Activated T-cell treated with anti-CD3 and anti-CD28 coated beads, Interleukin-2, amount 50 U/mL, for 48 hours (primary cell): ENCODE measurements around the gene FUBP1.
"Not testable (repeated sequence)": the region's sequence is repeated elsewhere in the genome, so short reads cannot be mapped to it uniquely, and the experiment has no call there.

Experiments used
- DNase-seq, 2 experiments: peaks; one replicate each; pipeline ENCODE4 v3.0.0-alpha.2; 2020

The FUBP1 gene

DNA sequence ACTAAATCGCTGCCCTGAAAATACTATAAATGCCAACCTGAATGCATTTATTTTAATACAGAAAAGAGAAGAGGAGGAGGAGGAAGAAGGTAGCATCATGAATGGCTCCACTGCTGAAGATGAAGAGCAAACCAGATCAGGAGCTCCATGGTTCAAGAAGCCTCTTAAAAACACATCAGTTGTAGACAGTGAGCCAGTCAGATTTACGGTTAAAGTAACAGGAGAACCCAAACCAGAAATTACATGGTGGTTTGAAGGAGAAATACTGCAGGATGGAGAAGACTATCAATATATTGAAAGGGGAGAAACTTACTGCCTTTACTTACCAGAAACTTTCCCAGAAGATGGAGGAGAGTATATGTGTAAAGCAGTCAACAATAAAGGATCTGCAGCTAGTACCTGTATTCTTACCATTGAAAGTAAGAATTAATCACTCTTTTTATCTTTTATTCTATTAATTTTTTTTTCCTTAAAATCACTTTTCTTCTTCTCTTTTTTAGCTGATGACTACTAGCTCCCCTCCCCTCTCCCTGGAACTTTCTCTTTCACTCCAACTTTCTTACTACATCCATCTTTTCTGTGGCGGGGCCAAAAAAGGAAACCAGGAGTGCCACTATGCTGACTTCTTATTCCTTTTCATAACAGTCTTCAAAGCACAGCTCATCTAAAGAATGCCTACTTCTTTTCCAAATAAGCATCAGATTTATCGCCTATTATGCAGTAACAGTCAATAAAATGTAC, 36.3 kb downstream of the FUBP1 start:
- no peak for DNase-seq

DNA sequence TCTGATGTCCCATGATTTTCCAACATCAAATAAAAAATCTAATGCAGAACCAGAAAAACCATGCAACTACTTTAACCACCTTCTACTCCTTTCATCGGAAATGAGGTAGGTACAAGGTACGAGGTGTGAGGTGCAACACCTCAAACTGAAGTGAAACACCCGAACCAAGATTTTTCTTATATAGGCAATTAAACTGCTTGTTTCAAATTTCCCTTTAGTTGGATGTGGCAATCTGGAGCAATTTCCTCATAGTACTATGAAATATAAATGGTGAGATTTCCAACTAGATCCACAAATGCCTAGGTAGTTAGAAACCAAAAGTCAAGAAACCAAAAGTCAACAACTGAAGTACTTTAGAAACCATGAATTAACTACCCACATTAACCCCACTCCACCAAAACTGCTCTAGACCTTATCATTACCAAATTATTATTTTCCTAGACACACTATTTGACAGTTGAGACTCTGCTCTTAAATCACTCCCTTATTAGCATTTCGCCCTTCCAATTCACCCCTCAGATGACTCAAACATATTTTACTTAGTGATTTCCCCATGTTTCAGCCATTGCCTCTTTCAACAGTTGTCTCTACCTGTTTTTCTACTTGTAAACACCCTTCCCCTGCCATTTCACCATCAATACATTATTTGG, 37.8 kb downstream of the FUBP1 start:
- no peak for DNase-seq

DNA sequence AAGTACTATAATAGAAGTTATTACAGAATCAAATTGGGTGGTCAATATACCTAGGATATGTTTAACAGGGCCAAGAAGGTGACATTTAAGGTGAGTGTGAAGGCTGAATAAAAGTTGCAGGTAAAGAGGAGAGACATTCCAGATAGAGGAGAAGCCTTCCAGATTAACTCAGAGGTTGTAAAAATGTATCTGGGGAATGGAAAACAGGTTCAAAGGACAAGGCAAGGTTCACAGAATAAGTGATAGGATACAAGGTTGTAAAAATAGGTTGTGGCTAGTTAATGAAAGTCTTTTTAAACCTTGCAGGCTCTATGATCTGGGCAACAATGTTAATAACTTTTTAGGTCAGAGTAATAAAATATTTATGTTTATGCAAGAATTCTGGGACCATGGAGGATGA, 40.2 kb downstream of the FUBP1 start:
- DNase-seq, result no peak

DNA sequence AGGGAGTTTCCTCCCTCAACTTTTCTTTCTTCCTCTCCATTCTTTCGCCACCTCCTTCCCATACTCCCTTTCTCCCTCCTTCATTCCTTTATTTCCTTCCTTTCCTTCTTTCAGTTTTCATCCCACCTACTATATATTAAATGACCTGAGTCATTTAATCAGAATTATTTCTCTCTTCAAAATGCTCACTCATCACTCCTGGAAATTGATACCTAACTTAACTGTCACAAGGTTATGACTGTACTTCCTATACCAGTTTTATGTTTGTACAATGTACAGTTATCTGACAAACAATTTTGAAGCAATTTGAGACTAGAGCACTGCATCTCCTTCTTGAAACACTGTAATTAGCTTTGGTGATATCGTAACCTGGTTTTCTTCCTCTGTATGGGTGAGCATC, 49.1 kb downstream of the FUBP1 start:
- DNase-seq, result no peak

DNA sequence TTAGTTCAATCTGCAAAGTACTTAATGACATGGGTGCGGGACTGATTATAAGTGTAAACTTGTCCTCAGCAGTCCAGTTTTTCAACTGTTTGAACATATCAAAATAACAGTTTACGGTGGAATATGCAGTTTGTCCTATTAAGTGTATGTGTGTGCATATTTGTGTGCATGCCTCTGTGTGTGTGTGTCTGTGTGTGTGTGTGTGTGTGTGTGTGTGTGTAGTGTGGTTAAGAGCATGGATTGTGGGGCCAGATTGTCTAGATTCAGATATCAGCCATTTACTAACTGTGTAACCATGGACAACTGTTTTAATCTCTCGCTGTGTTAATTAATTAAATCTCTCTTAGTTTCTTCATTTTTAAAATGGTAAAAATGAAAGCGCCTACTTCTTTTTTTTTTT, 51.5 kb downstream of the FUBP1 start:
- no peak for DNase-seq

DNA sequence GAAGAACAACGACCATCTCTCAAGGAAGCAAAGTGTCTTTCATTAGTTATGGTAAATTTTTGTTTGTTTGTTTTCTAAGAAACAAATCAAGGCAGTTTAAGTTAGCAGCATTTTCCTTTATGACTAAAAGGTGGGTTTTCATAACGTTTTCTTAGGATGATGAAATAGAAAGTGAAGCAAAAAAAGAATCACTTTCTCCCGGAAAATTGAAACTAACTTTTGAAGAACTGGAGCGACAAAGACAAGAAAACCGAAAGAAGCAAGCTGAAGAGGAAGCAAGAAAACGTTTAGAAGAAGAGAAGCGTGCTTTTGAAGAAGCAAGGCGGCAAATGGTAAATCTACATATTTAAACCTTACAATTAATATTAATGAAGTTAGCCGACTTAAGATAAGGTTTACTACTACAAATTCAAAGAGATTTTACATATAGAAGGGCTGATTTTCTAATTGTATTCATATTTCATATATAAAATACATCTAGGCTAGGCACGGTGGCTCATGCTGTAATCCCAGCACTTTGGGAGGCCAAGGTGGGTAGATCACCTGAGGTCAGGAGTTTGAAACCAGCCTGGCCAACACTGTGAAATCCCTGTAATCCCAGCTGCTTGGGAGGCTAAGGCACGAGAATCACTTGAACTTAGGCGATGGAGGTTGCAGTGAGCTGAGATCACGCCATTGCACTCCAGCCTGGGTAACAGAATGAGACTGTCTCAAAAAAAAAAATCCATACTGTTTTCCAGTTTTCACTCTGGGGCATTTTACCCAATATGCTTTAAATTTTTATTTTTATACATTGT, 52.1 kb downstream of the FUBP1 start:
- no peak for DNase-seq

DNA sequence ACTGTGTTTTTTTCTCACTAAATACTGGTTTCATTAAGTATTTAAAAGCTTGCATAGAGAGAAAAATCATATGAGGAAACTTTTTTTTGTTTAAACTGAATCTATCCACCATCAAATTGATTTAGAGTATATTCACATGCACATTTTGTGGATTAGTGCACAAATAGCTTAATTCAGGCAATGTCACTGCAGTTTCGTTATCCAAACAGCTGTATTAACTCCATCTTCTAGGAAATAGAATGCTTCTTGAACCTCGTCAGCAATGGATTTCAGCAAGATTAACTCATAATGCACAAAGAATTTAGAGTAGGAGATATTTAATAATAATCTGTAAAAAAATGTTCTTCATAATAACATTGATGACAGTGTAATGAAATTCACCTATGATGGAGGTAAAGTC, 52.9 kb downstream of the FUBP1 start:
- no peak for DNase-seq

DNA sequence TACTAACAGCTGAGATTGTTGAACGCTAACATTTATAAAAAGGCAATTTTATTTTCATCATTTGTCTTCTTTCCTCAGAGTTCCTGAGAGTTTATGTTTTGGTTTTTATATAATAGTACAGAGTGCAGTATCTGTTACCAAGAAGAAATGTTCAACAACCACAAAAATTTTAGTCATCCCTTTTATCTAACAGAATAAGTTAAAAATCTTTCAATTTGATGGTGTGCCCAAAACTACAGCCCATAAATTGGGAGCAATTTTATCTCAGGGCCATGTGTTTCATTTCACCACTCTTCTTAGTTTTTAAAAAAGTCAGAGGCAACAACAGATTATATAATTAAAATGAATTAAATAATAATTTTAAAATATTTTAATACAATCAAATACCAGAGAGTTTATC, 53.4 kb downstream of the FUBP1 start:
- DNase-seq, result no peak

DNA sequence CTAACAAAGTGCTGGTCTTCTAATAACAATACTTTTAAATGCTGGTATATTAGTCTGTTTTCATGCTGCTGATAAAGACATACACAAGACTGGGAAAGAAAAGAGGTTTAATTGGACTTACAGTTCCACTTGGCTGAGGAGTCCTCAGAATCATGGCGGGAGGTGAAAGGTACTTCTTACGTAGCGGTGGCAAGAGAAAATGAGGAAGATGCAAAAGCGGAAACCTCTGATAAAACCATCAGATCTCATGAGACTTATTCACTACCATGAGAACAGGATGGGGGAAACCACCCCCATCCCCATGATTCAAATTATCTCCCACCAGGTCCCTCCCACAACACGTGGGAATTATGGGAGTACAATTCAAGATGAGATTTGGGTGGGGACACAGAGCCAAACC, 60.0 kb downstream of the FUBP1 start:
- not testable (repeated sequence) for DNase-seq

DNA sequence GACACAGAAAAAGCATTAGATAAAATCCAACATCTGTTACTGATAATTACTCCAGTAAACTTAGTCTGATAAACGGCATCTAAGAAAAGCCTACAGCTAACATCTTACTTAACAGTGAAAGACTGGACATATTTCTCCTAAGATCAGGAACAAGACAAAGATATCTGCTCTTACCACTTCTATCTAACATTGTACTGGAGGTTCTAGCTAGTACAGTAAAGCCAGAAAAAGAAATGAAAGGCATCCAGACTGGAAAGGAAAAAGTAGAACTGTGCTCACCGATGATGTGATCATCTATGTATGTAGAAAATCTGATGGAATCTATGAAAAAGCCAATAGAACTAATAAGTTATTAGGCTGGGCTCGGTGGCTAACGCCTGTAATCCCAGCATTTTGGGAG, 68.8 kb downstream of the FUBP1 start:
- DNase-seq, result no peak

DNA sequence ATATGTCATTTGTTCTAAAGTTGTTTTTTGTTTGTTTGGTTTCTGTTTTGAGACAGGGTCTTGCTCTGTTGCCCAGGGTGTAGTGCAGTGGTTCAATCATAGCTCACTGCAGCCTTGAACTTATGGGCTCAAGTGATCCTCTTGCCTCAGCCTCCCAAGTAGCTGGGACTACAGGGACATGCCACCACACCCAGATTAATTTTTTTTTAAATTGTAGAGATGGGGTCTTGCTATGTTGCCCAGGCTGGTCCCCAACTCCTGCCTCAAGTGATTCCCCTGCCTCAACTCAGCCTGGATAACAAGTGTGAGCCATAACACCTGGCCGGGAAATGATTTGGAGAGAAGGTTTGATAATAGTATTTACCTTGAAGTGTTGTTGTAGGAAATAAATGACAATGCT, 72.2 kb downstream of the FUBP1 start:
- no peak for DNase-seq

DNA sequence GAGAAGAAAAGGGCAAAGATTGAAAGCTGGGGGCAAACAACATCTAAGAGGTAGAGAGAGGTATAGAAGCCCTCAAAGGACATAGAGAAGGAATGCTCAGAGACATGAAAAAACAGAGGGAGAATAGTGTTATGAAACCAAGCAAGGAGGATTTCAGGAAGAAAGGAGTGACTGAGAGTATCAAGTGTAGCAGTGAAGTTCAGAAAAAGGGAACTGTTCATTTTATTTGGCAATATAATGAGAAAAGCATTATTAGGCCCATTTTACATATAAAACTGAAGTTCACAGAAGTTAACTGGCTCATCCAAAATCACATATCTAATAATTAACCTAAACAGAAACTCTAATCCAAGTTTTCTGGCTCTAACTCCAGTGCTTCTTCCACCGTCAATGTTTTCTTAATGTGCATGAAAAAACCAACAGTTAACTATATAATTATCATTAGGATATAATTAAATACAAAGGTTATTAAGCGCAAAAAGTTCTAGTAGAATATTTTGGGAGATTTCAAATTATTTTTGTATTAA, 72.8 kb downstream of the FUBP1 start:
- no peak for DNase-seq

DNA sequence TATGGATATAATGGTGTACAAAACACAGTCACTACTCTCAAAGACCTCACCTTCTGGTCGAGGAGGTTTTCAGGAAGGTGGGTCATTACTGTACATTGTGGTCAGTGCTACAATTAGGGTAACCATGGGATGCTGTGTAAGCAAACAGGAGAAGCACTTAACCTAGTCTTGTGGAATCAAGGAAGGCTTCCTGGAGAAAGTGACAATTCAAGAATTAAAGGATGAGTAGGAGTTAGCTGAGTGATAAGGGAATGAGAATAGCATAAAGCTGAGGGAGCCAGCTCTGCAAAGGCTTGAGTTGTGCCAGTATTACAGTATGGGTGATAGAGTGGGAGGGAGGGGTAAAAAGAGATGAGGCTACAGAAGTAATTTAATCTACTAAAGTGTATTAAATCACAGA, 73.3 kb downstream of the FUBP1 start:
- no peak for DNase-seq

DNA sequence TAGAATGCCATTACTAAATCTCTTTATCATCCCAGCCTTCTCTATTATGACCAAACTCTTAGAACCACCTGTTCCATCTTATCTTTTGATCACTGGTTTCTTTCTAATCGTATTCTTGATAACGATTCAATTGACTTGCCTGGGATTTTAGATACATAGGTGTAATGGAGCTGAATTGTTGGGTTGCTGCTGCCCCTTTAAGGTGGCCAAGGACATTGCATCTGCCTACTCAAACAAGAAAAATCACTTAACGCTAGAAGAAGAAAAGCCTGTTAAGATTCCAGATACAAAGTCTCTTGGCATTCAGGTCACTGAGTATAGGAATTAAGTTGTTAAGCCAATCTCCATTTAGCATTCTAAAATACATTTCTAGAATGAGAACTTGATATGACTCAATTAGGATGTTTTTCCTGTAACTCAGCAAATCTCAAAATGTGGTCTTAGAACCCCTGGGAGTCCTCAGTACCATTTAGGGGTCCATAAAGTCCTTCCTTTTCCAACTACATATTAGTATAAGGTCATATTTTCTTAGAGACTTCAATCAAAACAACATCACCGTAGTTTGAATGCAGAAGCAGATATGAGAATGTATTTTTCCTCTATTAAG, 78.1 kb downstream of the FUBP1 start:
- no peak for DNase-seq

DNA sequence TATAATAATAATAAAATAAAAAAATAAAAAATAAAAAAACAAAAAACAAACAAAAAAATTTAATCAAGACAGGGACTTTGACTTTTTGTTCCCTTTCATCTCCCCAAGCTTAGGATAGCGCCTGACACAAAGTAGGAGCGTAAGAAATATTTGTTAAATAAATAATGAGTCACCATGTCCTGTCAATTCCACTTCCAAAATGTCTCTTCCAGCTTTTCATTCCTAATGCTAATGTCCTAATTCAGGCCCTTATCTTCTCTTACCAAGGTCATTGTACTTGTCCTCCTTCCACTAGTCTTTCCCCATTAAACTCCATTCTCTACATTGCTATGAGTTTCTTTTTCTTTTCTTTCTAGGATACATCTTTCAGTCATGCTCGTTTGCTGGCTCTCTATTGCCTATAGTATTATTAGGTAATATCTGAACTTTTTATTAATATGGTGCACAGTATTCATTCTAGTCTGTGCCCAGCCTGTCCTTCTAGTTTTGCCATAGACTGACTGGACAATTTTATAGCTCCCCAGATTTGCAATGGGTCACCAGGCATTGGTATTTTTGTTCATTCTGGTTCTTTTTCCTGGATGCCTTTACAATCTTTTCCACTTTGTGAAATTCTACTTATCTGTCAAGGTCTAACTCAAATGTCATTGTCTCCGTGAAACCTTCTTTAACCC, 79.1 kb downstream of the FUBP1 start:
- DNase-seq, result no peak
